HG03432 (cell line): ENCODE measurements around the gene OR51F2.
"Not testable (repeated sequence)": the region's sequence is repeated elsewhere in the genome, so short reads cannot be mapped to it uniquely, and the experiment has no call there.

Experiments used
- ATAC-seq: cut with Tn5 transposase; IDR thresholded peaks from one replicate; pipeline ENCODE4 v1.9.1; 2021; ENCODE audit warnings: mild to moderate bottlenecking, moderate library complexity; ENCODE audit not compliant: unreplicated experiment

OR51F2 gene, protein sequence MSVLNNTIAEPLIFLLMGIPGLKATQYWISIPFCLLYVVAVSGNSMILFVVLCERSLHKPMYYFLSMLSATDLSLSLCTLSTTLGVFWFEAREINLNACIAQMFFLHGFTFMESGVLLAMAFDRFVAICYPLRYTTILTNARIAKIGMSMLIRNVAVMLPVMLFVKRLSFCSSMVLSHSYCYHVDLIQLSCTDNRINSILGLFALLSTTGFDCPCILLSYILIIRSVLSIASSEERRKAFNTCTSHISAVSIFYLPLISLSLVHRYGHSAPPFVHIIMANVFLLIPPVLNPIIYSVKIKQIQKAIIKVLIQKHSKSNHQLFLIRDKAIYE

DNA sequence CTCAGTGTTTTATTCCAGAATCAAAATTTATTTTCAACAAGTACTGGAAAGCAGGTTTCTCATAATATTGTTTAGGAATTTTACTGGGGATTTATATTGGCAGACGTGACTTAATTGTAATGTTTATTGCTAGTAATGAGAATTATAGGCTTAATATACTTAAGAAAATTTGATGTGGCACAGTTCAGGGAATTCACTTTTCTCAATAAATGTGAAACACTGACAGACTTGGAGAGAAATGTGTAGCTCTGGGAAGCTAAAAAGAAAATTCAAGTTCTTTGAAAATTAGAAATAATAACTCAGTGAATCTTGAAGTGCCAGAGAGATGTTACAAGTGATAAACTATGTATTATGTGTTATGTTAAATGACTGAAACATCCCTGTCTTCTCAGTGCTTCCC lies at the start of gene OR51F2:
OR51F2 (plus strand) TSS at position 301 of the 400 bp plus-strand sequence. CDS start 101 bp downstream, outside the sequence.
- ATAC-seq: no peak

DNA sequence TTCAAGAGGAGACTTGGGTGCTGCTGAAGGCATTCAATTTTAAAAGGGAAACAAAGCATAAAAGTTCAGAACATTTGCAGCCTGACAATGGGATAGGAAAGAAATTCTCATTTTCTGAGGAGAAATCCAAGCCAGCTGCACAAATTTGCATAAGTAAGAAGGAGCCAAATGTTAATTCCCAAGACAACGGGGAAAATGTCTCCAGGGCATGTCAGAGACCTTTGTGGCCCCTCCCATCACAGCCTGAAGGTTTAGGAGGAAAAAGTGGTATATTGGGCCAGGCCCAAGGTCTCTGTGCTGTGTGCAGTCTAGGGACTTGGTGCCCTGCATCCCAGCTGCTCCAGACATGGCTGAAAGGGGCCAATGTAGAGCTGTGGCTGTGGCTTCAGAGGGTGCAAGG lies 38.7 kb upstream of the OR51F2 start:
- ATAC-seq: no peak

DNA sequence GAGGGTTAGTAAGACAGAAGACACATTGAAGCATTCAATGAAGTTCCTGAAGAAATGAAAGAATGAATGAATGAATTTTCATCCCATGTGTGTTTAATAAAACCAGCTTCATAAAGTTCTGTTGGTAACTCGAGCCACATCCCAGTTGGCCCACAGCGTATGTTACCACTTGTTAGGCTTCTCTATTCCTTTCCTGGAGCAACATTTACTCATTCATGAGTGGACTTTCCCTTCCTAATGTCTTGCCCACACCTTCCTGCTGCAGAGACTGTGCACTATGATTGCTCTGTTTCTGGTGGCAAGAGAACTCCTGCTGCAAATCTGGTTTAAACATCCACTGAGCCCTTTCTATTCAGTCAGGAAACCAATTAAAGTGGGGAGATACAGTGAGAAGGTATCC lies 23.9 kb upstream of the OR51F2 start:
- no peak for ATAC-seq

DNA sequence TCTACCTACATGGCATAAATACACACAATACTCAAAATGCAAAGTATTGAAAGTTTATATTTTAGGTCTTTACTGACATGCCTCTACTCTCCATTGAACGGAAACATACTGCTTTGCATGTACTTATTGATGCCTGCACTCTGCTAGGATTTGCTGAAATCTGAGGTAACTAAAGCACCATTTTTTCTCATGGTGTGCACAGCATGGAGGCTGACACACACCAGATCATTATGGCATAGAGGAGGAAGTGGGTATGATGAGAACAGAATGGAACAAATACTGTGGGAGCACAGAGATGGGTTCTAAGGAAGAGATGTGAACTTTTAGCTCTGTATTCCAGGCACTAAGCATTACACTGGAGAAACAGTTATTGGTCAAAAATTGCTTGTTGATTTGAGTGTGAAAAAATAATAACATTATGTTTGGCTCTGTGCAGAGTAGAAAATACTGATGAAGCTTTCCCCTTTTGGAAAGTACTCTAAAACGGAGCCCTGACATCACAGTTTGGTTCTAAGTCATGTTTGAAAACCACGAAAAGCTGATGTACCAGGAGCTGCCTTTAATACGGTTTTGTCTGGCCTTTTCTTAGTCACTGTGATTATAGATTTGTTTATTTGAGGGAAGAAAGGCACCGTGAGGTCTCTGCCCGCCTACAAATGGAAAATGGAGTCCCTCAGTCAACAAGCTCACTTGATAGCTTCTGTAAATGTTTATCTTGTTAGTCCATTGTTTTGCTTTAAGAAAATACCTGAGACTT lies 22.5 kb upstream of the OR51F2 start:
- ATAC-seq: no peak

DNA sequence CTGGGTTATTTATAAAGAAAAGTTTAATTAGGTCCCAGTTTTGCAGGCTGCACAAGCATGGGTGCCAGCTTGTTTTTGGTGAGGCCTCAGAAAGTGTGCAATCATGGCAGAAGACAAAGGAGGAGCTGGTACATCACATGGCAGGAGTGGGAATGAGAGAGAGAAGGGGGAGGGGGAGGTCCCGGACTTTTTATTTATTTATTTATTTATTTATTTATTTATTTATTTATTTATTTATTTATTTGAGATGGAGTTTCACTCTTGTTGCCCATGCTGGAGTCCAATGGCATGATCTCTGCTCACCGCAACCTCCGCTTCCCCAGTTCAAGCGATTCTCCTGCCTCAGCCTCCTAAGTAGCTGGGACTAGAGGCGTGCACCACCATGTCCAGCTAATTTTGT lies 19.8 kb upstream of the OR51F2 start:
- ATAC-seq: not testable (repeated sequence)

DNA sequence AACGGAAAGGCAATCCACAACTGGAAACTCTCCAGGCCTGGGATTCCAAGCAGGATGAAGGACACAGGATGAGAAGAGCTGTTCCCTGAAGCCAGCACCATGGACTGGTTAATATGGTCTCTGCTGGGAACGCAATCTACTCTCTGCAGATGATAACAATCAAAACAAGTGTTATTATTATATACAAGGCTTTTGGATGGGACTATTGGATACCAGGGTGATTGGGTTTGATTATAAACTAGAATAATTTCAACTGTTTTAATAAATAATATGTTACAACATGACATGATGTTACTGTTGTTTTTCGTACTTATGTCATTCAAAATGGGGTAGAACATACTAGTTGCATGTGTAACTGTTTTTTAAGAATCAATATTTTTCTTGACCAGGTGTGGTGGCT lies 16.8 kb upstream of the OR51F2 start, which contains the start of gene OR52R1:
OR52R1 (minus strand) TSS at position 101 of the 400 bp plus-strand sequence; CDS start at position 101, 0 bp downstream.
- no peak for ATAC-seq

DNA sequence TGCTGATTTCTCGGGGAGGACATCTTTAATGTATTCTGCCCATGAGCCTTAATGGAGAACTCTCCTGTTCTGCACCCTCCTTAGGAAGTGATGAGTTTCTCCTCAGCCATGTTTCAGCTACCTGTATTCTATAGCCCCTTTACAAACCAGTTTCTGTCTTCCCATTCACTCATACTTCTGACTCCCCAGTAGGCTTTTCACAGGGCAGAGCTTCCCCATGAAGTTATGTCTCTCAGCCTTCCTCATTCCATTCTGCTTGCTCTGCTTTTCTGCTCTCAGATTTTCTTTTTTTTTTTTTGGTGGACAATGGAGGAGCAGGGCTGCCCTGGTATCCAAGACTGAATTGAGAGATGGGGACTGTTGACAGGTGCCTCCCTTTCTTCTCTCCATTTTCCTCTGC lies 12.6 kb upstream of the OR51F2 start:
- no peak for ATAC-seq

DNA sequence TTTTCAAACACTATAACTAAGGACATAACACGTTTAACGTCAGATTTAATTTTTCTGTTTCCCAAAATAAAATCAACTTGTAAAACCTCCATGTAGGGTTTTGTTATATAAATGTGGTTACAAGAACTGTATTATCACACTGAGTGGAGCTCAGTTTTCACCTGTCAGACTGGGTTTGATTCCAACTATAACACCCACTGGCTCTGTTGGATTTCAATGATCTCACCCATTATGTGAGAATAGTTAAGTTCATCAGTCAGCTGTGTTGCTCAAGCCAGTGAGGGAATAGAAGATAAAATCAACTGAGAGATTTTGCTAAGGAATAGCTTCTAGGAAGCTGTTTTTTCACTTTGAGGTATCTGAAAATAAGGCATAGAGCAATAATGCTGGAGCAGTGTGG lies 11.9 kb upstream of the OR51F2 start:
- no peak for ATAC-seq

DNA sequence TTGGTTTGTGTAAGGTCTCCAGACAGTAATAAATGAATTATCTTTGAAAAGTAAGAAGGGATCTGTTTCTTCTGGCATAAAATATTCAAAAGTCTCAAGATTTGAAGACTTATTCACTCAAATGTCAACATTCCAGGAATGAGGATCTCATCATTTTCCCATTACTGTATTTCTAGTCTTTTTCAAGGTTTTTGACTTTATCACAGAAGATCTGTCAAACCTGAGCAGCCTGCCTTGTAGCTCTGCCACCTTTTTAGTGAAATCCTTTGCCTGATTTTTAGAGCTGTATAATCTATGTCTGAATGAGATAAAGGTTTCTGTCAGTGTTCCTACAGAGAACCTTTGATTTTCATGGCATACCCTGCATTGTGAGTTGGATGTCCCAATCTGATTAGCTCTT lies 4.0 kb downstream of the OR51F2 start:
- ATAC-seq: no peak

DNA sequence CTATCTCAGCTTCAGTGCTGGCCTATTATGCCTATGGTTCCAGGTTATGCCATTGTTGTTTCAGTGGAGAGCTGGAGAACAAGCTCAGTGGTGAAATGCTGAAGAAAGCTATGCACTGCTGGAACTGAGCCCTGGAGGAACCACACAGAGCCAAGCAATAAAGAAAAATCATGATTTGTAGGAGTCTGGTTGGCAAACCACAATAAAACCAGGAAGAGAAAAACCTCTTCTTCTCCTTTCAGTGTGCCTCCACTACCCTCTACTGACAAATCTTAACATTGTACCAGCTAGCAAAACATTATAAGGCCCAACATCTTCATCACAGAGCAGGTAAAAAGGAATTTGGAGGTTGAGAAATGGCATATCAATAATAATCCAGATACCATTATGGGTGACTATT lies 5.3 kb downstream of the OR51F2 start:
- ATAC-seq: no peak

DNA sequence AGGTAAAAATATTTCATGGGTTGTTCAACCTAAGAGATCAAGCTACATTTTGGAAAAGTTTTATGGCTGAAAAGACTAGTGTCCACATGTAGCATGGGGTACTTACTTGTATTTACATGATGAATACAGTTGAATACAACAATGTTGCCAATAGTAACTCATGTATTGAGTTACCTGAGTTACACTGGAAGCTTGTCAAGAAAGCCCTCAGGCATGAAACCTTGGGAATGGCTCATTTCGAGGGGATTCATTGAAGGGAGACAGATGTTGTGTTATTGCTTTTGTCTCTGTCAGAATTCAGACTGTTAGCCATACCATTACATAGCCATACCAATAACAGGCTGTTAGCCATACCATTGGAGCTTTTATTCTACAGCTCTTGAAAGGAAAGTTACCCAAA lies 9.2 kb downstream of the OR51F2 start:
- no peak for ATAC-seq

DNA sequence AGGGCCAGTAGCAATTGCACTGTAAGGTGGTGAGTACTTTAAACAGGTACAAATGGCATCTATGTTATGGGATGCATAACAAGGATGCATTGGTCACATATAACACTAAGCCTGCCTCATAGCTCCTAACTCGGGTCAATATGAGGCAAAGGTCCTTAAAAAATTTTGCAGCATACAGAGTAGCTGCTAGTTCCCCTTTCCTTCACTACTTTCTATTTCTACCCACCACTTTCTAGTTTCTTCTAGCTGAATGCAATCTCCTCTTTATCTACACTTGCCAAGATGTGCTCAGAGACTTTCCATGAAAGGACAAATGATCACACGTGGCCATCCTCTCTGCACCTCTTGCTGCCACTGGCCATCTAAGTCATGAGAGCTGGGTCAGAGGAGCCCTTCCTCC lies 9.8 kb downstream of the OR51F2 start:
- no peak for ATAC-seq

DNA sequence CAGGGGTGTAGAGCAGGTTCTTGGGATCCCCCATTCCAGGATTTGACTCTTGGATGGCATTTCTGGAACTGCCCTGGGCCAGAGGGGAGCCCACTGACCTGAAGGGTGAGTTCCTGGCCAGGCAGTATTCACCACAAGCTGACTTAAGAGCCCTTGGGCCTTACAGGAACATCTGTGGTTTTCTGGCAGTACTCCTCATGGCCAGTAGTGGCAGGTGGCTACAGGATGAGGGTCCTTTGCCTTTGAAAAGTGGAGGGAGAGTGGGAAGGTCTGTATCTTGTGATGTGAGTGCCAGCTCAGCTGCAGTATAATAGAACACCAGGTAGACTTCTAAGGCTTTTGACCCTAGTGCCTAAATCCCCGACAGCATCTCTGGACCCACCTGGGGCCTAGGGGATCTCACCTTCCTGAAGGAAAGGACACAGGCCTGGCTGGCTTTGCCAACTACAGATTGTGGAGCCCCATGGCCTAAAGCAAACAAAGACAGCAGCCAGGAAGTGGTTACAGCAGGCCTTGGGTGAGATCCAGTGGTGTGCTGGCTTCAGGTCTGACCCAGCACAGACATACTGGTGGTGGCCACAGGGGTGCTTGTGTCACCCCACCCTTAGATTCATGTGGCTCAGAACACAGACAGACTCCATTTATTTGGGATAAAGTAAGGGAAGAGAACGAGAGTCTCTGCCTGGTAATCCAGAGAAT lies 18.9 kb downstream of the OR51F2 start:
- no peak for ATAC-seq

DNA sequence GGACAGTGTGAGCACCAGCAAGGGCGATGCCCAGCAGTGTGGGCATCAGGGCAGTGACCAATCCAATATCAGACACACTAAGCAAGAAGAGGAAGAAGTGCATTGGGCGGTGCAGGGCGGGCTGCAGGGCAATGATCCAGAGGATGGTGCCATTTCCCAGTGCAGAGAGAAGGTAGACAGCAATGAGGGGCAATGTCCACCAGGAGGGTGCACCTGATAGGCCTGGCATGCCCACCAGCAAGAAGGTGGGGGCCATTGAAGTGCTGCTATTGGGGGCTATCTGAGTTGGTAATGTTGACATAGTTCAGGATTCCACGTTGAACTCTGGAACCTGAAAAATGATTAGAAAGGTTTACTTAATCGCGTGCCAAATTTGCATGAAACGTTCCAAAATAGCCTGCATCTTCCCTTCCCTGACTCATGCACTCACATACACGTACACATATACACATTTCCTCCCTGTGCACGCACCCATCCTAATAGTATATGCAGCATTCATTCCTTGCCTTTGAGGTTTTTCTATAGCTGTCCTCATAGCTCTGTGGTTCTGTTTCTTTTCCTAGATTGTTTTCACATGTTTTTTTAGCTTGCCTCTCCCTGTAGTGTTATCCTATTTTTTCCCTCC lies 27.9 kb downstream of the OR51F2 start, which contains the start of gene OR51S1:
OR51S1 (minus strand) TSS at position 301 of the 625 bp plus-strand sequence; CDS start at position 301, 0 bp downstream.
- ATAC-seq: no peak

DNA sequence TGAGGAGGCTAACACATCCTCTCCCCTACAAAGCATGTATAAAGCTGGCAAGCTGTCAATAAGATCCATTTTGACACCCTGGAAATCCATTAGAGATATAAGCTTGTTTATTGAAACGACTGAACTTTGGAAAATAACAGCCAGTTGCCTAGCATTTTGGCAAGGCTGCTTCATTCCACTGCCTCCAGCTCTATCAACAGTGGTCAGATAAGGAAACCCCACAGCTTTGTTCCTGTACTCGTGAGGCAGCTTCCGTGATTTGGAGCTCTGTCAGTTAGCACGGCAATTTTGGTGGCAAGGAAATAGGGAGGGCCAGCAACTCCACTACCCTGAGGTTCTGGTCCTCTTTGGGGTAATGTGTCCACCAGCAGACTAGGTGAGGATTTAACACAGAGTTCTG lies 29.9 kb downstream of the OR51F2 start:
- no peak for ATAC-seq

DNA sequence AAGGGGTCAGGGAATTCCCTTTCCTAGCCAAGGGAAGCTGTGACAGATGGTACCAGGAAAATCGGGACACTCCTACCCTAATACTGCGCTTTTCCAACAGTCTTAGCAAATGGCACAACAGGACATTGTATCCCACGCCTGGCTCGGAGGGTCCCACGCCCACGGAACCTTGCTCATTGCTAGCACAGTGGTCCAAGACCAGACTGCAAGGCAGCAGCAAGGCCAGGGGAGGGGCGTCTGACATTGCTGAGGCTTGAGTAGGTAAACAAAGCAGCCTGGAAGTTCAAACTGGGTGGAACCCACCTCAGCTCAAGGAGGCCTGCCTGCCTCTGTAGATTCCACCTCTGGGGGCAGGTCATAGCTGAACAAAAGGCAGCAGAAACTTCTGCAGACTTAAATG lies 33.2 kb downstream of the OR51F2 start:
- not testable (repeated sequence) for ATAC-seq

DNA sequence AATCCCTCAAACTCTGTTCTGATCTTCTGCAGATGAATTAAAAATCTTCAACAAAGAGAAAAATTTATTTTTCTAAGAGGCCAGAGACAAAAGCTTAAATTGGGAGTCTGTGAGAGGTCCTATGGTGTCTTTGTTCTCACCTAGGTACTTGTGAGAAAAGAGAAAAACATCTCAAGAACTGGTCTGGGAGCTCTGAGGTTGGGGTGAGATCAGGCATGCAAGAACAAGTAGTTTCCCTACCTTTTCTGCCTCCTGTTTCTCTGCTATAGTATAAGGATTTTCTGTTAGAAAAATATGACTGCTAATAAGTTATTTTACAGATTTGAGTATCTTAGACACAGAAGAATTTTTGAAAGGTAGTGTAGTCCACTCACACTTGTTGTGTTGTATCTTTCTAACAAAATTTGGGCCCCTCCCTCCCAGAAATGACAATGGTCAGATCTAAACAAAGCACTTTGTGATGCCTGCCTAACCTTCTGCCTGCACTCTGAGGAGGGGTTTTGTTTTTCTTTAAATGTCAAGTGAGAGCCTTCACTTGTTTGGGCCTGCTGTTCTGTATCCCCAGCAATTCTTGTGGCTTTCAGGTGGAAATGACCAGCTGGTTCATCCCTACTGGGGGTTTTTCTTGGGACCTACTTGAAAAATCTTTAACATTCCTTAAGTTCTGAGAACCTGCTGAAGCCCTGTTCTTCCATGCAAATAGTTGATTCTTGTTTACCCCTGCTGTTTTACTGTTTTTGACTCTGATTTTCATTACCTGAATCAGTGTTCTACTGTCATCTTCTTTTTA lies 41.5 kb downstream of the OR51F2 start:
- ATAC-seq: no peak

DNA sequence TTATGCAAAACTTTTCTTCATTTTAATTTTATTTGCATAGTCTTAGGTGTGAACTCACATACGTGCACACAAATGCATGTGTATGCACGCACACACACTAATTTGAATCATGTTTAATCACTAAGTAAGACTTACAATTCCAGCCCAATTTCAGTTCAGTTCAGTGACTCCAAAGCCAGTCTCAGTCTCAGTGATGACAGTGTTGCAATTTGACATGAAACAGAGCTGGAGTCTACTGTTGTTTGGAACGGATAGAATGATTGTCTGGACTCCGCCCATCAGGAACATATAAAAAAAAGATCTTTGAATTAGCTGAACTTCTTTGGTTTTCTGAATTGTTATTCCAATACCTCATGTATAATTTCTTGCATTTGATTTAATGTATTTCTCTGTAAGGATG lies 42.8 kb downstream of the OR51F2 start:
- ATAC-seq: no peak

DNA sequence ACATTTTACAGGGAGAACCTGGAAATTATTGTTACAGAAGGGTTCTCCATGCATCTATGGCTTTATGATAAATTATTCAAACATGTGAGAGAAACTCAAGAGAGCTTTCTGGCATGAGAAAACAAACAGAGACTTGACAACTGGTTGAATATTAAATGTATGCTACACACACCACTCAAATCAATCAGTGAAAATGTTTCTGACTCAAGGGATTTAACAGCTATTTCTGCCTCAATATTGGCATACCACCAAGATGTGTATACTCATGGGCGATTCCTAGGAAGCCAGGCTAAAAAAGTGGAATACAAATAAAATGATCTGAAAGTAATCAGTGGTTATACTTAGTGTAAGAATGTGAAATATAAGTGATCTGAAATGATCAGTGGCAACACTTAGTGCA lies 44.7 kb downstream of the OR51F2 start:
- ATAC-seq: no peak
